ENCODE data around the gene GNG13. TPM values are rescaled to one million over a fixed set of nuclear protein-coding genes. Genes with fewer than 3 reads are reported as not detected.

The GNG13 gene
- total RNA-seq, 2 donors from 2014 or later, result not detected

- H3K4me3 ChIP-seq, result no peak overlapping the region
- TF ChIP-seq, protein P1, sequence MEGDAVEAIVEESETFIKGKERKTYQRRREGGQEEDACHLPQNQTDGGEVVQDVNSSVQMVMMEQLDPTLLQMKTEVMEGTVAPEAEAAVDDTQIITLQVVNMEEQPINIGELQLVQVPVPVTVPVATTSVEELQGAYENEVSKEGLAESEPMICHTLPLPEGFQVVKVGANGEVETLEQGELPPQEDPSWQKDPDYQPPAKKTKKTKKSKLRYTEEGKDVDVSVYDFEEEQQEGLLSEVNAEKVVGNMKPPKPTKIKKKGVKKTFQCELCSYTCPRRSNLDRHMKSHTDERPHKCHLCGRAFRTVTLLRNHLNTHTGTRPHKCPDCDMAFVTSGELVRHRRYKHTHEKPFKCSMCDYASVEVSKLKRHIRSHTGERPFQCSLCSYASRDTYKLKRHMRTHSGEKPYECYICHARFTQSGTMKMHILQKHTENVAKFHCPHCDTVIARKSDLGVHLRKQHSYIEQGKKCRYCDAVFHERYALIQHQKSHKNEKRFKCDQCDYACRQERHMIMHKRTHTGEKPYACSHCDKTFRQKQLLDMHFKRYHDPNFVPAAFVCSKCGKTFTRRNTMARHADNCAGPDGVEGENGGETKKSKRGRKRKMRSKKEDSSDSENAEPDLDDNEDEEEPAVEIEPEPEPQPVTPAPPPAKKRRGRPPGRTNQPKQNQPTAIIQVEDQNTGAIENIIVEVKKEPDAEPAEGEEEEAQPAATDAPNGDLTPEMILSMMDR (IDR thresholded peaks at IDR 0.05), result no peak
- no peak for TF ChIP-seq POLR2A (IDR thresholded peaks at IDR 0.05)
- H3K36me3 ChIP-seq (replicated peaks in 1 of 2; ENCODE audit: insufficient read depth in 1 of 2, low read depth in 2 of 2), result no peaks in the 10 kb centered on the region
- H3K4me1 ChIP-seq, result no peaks in the 10 kb centered on the region
- no peaks in the 10 kb centered on the region for H3K9me3 ChIP-seq
- ATAC-seq (no peak), DNase-seq (no peak)
- 70 to 71% methylated on average over 6 to 34 of the region's 48 CpGs for WGBS, 2 donors
- no peaks in the 10 kb centered on the region for H3K27me3 ChIP-seq
- no peak overlapping the region for H3K27ac ChIP-seq
- intact Hi-C loops (cut with DNase I), result no loop called here
Observed at GRCh38 chr16:766820-767640, 33.5 kb downstream of the GNG13 start.

GRCh38 chr16:766008-766819, 34.3 kb downstream of the GNG13 start:
- H3K36me3 ChIP-seq (replicated peaks in 1 of 2; ENCODE audit: insufficient read depth in 1 of 2, low read depth in 2 of 2), result no peaks in the 10 kb centered on the region
- intact Hi-C loops (cut with DNase I), result no loop called here
- H3K27me3 ChIP-seq, result no peaks in the 10 kb centered on the region
- no peaks in the 10 kb centered on the region for H3K9me3 ChIP-seq
- TF ChIP-seq, protein P1 (IDR thresholded peaks at IDR 0.05), result no peak
- DNase-seq, result no peak
- no peaks in the 10 kb centered on the region for H3K4me1 ChIP-seq
- ATAC-seq, result no peak
- no peak overlapping the region for H3K4me3 ChIP-seq
- WGBS, 2 donors, result 62 to 74% methylated on average over 26 to 29 of the region's 29 CpGs
- H3K27ac ChIP-seq, result no peak overlapping the region

DNA sequence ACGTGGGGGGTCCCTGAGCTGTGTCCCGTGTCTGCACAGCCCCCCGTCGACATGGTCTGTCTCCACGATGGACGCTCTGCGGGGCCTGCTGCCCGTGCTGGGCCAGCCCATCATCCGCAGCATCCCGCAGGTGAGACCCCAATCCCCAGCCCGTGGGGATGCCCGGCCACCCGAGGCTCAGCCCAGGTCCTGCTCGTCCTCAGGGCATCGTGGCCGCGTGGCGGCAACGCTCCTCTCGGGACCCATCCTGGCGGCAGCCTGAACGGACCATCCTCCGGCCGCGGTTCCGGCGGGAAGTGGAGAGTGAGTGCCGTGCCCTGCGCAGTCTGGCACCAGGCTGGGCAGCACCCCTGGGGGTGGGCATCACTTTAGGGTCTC, 35.1 kb downstream of the GNG13 start:
- Histone ChIP-seq H3K9me3 (no peaks in the 10 kb centered on the region), H3K4me3 (no peak overlapping the region), H3K36me3 (replicated peaks in 1 of 2; ENCODE audit: insufficient read depth in 1 of 2, low read depth in 2 of 2) (no peaks in the 10 kb centered on the region), H3K27ac (no peak overlapping the region), H3K4me1 (no peaks in the 10 kb centered on the region), H3K27me3 (no peaks in the 10 kb centered on the region)
- TF ChIP-seq, protein P1 (IDR thresholded peaks at IDR 0.05), result no peak
- TF ChIP-seq POLR2A (IDR thresholded peaks at IDR 0.05), result no peak
- no peak for ATAC-seq
- DNase-seq, result no peak
- intact Hi-C loops (cut with DNase I), result no loop called here
- WGBS, 2 donors, result 77 to 80% methylated on average over 10 to 28 of the region's 29 CpGs

- Histone ChIP-seq H3K4me3 (no peak overlapping the region), H3K36me3 (replicated peaks in 1 of 2; ENCODE audit: insufficient read depth in 1 of 2, low read depth in 2 of 2) (no peaks in the 10 kb centered on the region), H3K27me3 (no peaks in the 10 kb centered on the region), H3K9me3 (no peaks in the 10 kb centered on the region), H3K27ac (no peak overlapping the region), H3K4me1 (no peaks in the 10 kb centered on the region)
- ATAC-seq, result no peak
- no peak for DNase-seq
- TF ChIP-seq, protein P1 (IDR thresholded peaks at IDR 0.05), result no peak
- intact Hi-C loops (cut with DNase I), result no loop called here
- 74 to 77% methylated on average over 12 to 36 of the region's 38 CpGs for WGBS, 2 donors
Observed at GRCh38 chr16:764848-765487, 35.6 kb downstream of the GNG13 start.

Measured in body of pancreas (tissue), 4 donors.